Panc1 (cell line): ENCODE results near the gene AFF3.

Source experiments
- POLR2AphosphoS5 ChIP-seq: IDR thresholded peaks from 2 replicates; pipeline ENCODE4 v1.6.1; 2012; ENCODE audit warnings: mild to moderate bottlenecking, low read depth, low read length, moderate library complexity
- SIN3A ChIP-seq: IDR thresholded peaks from 2 replicates; pipeline ENCODE4 v1.6.1; 2012; ENCODE audit warnings: low read depth, mild to moderate bottlenecking, low read length, moderate library complexity, borderline replicate concordance; ENCODE audit not compliant: insufficient read depth
- TCF7L2 ChIP-seq: IDR thresholded peaks from 2 replicates; pipeline ENCODE4 v1.6.1; 2011; ENCODE audit warnings: mild to moderate bottlenecking, low read depth, low read length, inconsistent platforms
- TF ChIP-seq, protein P1 (sequence below): fragments of 450-650 bp; IDR thresholded peaks from 2 replicates; pipeline ENCODE4 v1.5.1; 2017; ENCODE audit warnings: mild to moderate bottlenecking

DNA sequence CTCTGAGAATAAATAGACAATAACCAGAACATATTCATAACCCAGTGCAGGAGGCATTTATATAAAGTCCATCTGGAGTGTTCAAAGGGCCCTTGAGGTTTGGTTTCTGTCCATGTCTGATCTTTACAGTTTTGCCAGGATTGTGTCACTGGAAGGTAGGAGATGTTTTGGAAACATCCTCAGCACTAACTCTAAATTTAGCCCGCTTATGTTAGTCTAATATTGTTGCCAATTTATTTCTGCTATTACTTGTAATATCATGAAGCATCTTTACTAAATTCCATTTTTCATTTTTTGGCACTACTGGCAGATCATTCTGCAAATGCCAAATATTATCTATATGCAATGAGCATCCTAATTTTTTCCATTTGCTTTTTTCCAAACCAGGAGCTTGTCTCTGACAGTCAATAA, 630.2 kb downstream of the AFF3 start:
- TF ChIP-seq, protein P1, sequence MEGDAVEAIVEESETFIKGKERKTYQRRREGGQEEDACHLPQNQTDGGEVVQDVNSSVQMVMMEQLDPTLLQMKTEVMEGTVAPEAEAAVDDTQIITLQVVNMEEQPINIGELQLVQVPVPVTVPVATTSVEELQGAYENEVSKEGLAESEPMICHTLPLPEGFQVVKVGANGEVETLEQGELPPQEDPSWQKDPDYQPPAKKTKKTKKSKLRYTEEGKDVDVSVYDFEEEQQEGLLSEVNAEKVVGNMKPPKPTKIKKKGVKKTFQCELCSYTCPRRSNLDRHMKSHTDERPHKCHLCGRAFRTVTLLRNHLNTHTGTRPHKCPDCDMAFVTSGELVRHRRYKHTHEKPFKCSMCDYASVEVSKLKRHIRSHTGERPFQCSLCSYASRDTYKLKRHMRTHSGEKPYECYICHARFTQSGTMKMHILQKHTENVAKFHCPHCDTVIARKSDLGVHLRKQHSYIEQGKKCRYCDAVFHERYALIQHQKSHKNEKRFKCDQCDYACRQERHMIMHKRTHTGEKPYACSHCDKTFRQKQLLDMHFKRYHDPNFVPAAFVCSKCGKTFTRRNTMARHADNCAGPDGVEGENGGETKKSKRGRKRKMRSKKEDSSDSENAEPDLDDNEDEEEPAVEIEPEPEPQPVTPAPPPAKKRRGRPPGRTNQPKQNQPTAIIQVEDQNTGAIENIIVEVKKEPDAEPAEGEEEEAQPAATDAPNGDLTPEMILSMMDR = no peak
- TF ChIP-seq POLR2AphosphoS5 (no peak), TCF7L2 (no peak), SIN3A (no peak)
